GM12864 (cell line): ENCODE measurements around the gene ZC3H14.

ENCODE experiments used
- DNase-seq: peaks from one replicate; pipeline ENCODE4 v3.0.0-alpha.2; 2011; ENCODE audit warnings: low read depth
- H3K4me3 ChIP-seq: 2 replicates; pipeline ENCODE4 v1.5.1; 2011; ENCODE audit warnings: mild to moderate bottlenecking, low read depth, low read length, control low read depth
- TF ChIP-seq, protein P1 (sequence below): IDR thresholded peaks from 2 replicates; pipeline ENCODE4 v1.5.1; 2011; ENCODE audit warnings: low read depth, mild to moderate bottlenecking, moderate library complexity, low read length, control low read depth, inconsistent platforms; ENCODE audit errors: missing control alignments

ZC3H14 gene

DNA sequence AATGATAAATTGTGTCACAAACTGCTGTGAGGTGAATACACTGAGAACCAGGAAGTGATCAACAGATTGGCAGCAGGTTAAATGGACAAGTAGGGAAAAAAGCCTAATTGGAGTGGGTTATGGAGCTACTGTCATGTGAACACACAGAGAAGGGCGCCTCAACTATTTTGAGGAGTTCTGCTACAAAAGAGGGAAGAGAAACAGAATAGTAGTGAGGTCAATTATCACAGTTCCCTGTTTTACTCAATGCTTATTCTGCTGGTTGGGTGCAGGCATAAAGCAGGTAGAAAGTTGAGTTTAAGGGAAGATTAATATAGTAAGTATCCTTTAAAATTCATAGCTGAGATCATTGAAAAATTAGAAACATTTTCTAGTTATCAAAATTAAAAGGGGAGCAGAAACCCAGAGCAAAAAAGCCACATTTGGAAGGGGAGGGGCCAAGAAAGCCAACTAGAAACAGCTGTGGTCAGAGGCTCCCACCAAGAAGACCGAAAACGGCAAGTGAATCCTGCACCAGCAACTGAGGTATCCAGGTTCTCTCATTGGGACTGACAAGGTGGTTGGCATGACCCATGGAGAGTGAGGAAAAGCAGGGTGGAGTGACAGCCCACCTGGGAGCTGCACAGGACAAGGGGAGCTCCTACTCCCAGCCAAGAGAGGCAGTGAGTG lies 105.7 kb downstream of the ZC3H14 start:
- TF ChIP-seq, protein P1, sequence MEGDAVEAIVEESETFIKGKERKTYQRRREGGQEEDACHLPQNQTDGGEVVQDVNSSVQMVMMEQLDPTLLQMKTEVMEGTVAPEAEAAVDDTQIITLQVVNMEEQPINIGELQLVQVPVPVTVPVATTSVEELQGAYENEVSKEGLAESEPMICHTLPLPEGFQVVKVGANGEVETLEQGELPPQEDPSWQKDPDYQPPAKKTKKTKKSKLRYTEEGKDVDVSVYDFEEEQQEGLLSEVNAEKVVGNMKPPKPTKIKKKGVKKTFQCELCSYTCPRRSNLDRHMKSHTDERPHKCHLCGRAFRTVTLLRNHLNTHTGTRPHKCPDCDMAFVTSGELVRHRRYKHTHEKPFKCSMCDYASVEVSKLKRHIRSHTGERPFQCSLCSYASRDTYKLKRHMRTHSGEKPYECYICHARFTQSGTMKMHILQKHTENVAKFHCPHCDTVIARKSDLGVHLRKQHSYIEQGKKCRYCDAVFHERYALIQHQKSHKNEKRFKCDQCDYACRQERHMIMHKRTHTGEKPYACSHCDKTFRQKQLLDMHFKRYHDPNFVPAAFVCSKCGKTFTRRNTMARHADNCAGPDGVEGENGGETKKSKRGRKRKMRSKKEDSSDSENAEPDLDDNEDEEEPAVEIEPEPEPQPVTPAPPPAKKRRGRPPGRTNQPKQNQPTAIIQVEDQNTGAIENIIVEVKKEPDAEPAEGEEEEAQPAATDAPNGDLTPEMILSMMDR = no peak
- no peak for DNase-seq
- no peak overlapping the region for H3K4me3 ChIP-seq

- TF ChIP-seq, protein P1 = no peak
- no peak for DNase-seq
- no peak overlapping the region for H3K4me3 ChIP-seq
These were observed 106.5 kb downstream of the ZC3H14 start for GRCh38 chr14:88669346-88669745.
